H1 (cell line): ENCODE measurements around the gene MRPL33. TPM values are rescaled to one million over a fixed set of nuclear protein-coding genes. Genes with fewer than 3 reads are reported as not detected.

Experiments used
- CTCF ChIA-PET: fragments of 300-600 bp; sonication (Branson Sonifier 250); formaldehyde crosslinking; loops from one replicate; lab custom pipeline; 2021; ENCODE audit not compliant: partially characterized antibody; lab: Charles Lee
- POLR2A ChIA-PET: fragments of 300-600 bp; sonication (Branson Sonifier 250); formaldehyde crosslinking; loops from one replicate; lab custom pipeline; 2021; ENCODE audit warnings: inconsistent platforms; ENCODE audit not compliant: partially characterized antibody; lab: Charles Lee
- DNase-seq, 2 experiments: peaks; one replicate each; pipeline versions ENCODE4 v3.0.0 to v3.0.0-alpha.2; 2010 to 2022; ENCODE audit warnings: low spot score in 2 of 2, low read depth in 1 of 2, mixed read lengths in 1 of 2
- FAIRE-seq: peaks from 2 replicates; lab custom pipeline; 2011; peaks lifted over from hg19 to GRCh38; lab: Jason Lieb, UNC
- H2AFZ ChIP-seq: 2 replicates; pipeline ENCODE4 v1.8.1; 2012; ENCODE audit warnings: low read length, inconsistent platforms
- H2AK5ac ChIP-seq: 2 replicates; pipeline ENCODE4 v1.6.1; 2013; ENCODE audit warnings: low read depth, low read length
- H2BK120ac ChIP-seq: replicated peaks from 2 replicates; pipeline ENCODE3; 2013; ENCODE audit warnings: low read depth, low read length, inconsistent platforms
- H2BK12ac ChIP-seq: 2 replicates; pipeline ENCODE4 v1.6.1; 2013; ENCODE audit warnings: low read depth, low read length
- H2BK15ac ChIP-seq: 2 replicates; pipeline ENCODE4 v1.6.1; 2013; ENCODE audit warnings: low read length
- H2BK20ac ChIP-seq: 2 replicates; pipeline ENCODE4 v1.6.1; 2013; ENCODE audit warnings: low read length
- H2BK5ac ChIP-seq: 2 replicates; pipeline ENCODE4 v1.6.1; 2013; ENCODE audit warnings: low read depth, low read length
- H3K14ac ChIP-seq: 2 replicates; pipeline ENCODE4 v1.6.1; 2013; ENCODE audit warnings: inconsistent platforms; ENCODE audit not compliant: insufficient read length
- H3K18ac ChIP-seq: 2 replicates; pipeline ENCODE4 v1.6.1; 2013; ENCODE audit warnings: low read length; ENCODE audit errors: extremely low read depth
- H3K23ac ChIP-seq: 2 replicates; pipeline ENCODE4 v1.6.1; 2013; ENCODE audit warnings: inconsistent platforms; ENCODE audit not compliant: insufficient read length
- H3K23me2 ChIP-seq: 2 replicates; pipeline ENCODE4 v1.6.1; 2013; ENCODE audit warnings: low read depth, low read length
- H3K27ac ChIP-seq: 2 replicates; pipeline ENCODE4 v1.6.1; 2011; ENCODE audit warnings: low read depth, low read length, inconsistent platforms
- H3K27me3 ChIP-seq, 4 experiments: replicated peaks in 1 of 4; 1 replicate in 1 of 4; 2 replicates in 3 of 4; pipeline versions ENCODE4 v1.6.1 to v1.8.1; 2011 to 2013; ENCODE audit warnings: low read length in 3 of 4, mild to moderate bottlenecking in 3 of 4, inconsistent platforms in 2 of 4, mixed read lengths in 2 of 4, moderate library complexity in 1 of 4; ENCODE audit not compliant: control insufficient read depth in 3 of 4, insufficient read depth in 3 of 4; ENCODE audit errors: extremely low read depth in 1 of 4
- H3K36me3 ChIP-seq, 4 experiments: 2 replicates each; pipeline versions ENCODE4 v1.6.1 to v1.8.1; 2011 to 2013; ENCODE audit warnings: mild to moderate bottlenecking in 4 of 4, low read length in 3 of 4, moderate library complexity in 2 of 4, control low read depth in 1 of 4, inconsistent platforms in 1 of 4; ENCODE audit not compliant: insufficient read depth in 4 of 4, control insufficient read depth in 2 of 4
- H3K4ac ChIP-seq: replicated peaks from 2 replicates; pipeline ENCODE3; 2013; ENCODE audit warnings: low read length, low read depth, mixed read lengths, inconsistent platforms; ENCODE audit not compliant: insufficient read length
- H3K4me1 ChIP-seq, 4 experiments: replicated peaks in 1 of 4; 1 replicate in 1 of 4; 2 replicates in 3 of 4; pipeline versions ENCODE4 v1.6.1 to v1.8.1; 2011 to 2013; ENCODE audit warnings: low read length in 3 of 4, inconsistent platforms in 2 of 4, mixed read lengths in 1 of 4; ENCODE audit not compliant: insufficient read depth in 4 of 4, control insufficient read depth in 3 of 4
- H3K4me2 ChIP-seq, 2 experiments: 2 replicates each; pipeline versions ENCODE4 v1.6.1 to v1.8.1; 2011 to 2013; ENCODE audit warnings: low read depth in 2 of 2, low read length in 2 of 2, control low read depth in 1 of 2, inconsistent platforms in 1 of 2, mild to moderate bottlenecking in 1 of 2; ENCODE audit not compliant: insufficient read depth in 1 of 2
- H3K4me3 ChIP-seq, 4 experiments: fragments of 200-600, 300-600 bp in 1 of 4; sonication (generic), shearing (Covaris generic), sonication (Bioruptor Twin) in 1 of 4; 2 replicates each; pipeline versions ENCODE4 v1.5.1 to v1.8.1; 2011 to 2016; ENCODE audit warnings: low read length in 4 of 4, low read depth in 3 of 4, control low read depth in 2 of 4, inconsistent platforms in 2 of 4, mild to moderate bottlenecking in 2 of 4, mixed read lengths in 1 of 4, moderate library complexity in 1 of 4; ENCODE audit not compliant: insufficient read depth in 2 of 4; ENCODE audit errors: extremely low read depth in 1 of 4
- H3K56ac ChIP-seq: replicated peaks from 2 replicates; pipeline ENCODE3; 2013; ENCODE audit warnings: low read depth, mild to moderate bottlenecking, mixed read lengths, low read length, inconsistent platforms; ENCODE audit not compliant: insufficient read length
- H3K79me1 ChIP-seq: 2 replicates; pipeline ENCODE4 v1.6.1; 2013; ENCODE audit warnings: low read depth, low read length, control low read depth
- H3K79me2 ChIP-seq, 2 experiments: 2 replicates each; pipeline versions ENCODE4 v1.6.1 to v1.8.1; 2012 to 2013; ENCODE audit warnings: low read length in 2 of 2, mild to moderate bottlenecking in 2 of 2, inconsistent platforms in 1 of 2; ENCODE audit not compliant: insufficient read depth in 2 of 2, control insufficient read depth in 1 of 2
- H3K9ac ChIP-seq, 4 experiments: replicated peaks in 1 of 4; 1 replicate in 1 of 4; 2 replicates in 3 of 4; pipeline versions ENCODE4 v1.6.1 to v1.8.1; 2011 to 2013; ENCODE audit warnings: low read depth in 3 of 4, low read length in 3 of 4, control low read depth in 2 of 4, mild to moderate bottlenecking in 2 of 4, moderate library complexity in 2 of 4, inconsistent platforms in 1 of 4; ENCODE audit errors: extremely low read depth in 1 of 4
- H3K9me3 ChIP-seq, 2 experiments: 2 replicates each; pipeline versions ENCODE4 v1.6.1 to v1.8.1; 2012 to 2013; ENCODE audit warnings: mild to moderate bottlenecking in 2 of 2, moderate library complexity in 2 of 2, control low read depth in 1 of 2, inconsistent platforms in 1 of 2, low read depth in 1 of 2, low read length in 1 of 2, mixed read lengths in 1 of 2; ENCODE audit not compliant: insufficient read depth in 2 of 2
- H4K20me1 ChIP-seq, 2 experiments: replicated peaks in 1 of 2; 2 replicates each; pipeline versions ENCODE3 to v1.8.1; 2011 to 2013; ENCODE audit warnings: inconsistent platforms in 2 of 2, low read length in 2 of 2, mild to moderate bottlenecking in 1 of 2; ENCODE audit not compliant: insufficient read depth in 2 of 2, control insufficient read depth in 1 of 2
- H4K5ac ChIP-seq: 2 replicates; pipeline ENCODE4 v1.6.1; 2013; ENCODE audit warnings: low read length, low read depth, mixed read lengths, inconsistent platforms; ENCODE audit not compliant: insufficient read length
- H4K8ac ChIP-seq: 2 replicates; pipeline ENCODE4 v1.8.0; 2013; ENCODE audit warnings: mild to moderate bottlenecking, moderate library complexity, low read length, inconsistent platforms; ENCODE audit not compliant: insufficient read depth; ENCODE audit errors: extremely low read depth
- H4K91ac ChIP-seq: replicated peaks from 2 replicates; pipeline ENCODE3; 2013; ENCODE audit warnings: low read length, mixed read lengths, inconsistent platforms; ENCODE audit not compliant: insufficient read length
- CBX5 ChIP-seq: fragments of 300-800, 300-1000 bp; sonication (generic); IDR thresholded peaks from 2 replicates; pipeline ENCODE4 v1.7.1; 2016; ENCODE audit warnings: antibody characterized with exemption, low read length, low read depth
- CHD1 ChIP-seq: IDR thresholded peaks from 2 replicates; pipeline ENCODE4 v1.6.1; 2012; ENCODE audit warnings: low read depth, low read length, improper control_type of control experiment
- E2F6 ChIP-seq: IDR thresholded peaks from 2 replicates; pipeline ENCODE4 v1.6.1; 2012; ENCODE audit warnings: inconsistent platforms
- HDAC2 ChIP-seq, 2 experiments: fragments of 300-600 bp in 1 of 2; sonication (generic) in 1 of 2; IDR thresholded peaks; 2 replicates each; pipeline ENCODE4 v1.6.1; 2011 to 2012; ENCODE audit warnings: low read depth in 2 of 2, low read length in 2 of 2, mild to moderate bottlenecking in 2 of 2, moderate library complexity in 2 of 2, borderline replicate concordance in 1 of 2, inconsistent platforms in 1 of 2
- HDAC6 ChIP-seq: IDR thresholded peaks from one replicate; pipeline ENCODE4 v1.7.1; 2012; ENCODE audit warnings: low read depth, mild to moderate bottlenecking, inconsistent platforms, low read length, moderate library complexity
- NANOG ChIP-seq: IDR thresholded peaks from 2 replicates; pipeline ENCODE4 v1.6.1; 2011; ENCODE audit warnings: low read length, low read depth, mild to moderate bottlenecking, inconsistent platforms; ENCODE audit not compliant: insufficient read depth, poor library complexity, severe bottlenecking
- RNF2 ChIP-seq: fragments of 200-900, 300-1000 bp; sonication (generic); IDR thresholded peaks from 2 replicates; pipeline ENCODE4 v1.7.1; 2016; ENCODE audit warnings: borderline replicate concordance, low read depth, mild to moderate bottlenecking, antibody characterized with exemption, low read length; ENCODE audit not compliant: poor library complexity, severe bottlenecking; ENCODE audit errors: missing control alignments
- SIRT6 ChIP-seq: IDR thresholded peaks from one replicate; pipeline ENCODE4 v1.7.1; 2012; ENCODE audit warnings: low read length, inconsistent platforms
- TCF12 ChIP-seq: IDR thresholded peaks from 2 replicates; pipeline ENCODE4 v1.6.1; 2011; ENCODE audit warnings: low read depth, mild to moderate bottlenecking, low read length
- WGBS, 2 experiments: shearing (Covaris generic) in 1 of 2; methylation state at CpG; one replicate each; pipeline versions ENCODE4 v1.1.6 to v1.1.7; 2013 to 2015; ENCODE audit warnings: low lambda C conversion rate in 2 of 2, mixed read lengths in 2 of 2, inconsistent platforms in 1 of 2, low coverage in 1 of 2, missing lambda C conversion rate in 1 of 2; ENCODE audit not compliant: insufficient replicate concordance in 2 of 2, insufficient coverage in 1 of 2, insufficient read length in 1 of 2; ENCODE audit errors: extremely low coverage in 1 of 2, missing lambda C conversion rate in 1 of 2; 5-methylcytosine and 5-hydroxymethylcytosine counted together
- polyA plus RNA-seq, 7 experiments: library from polyadenylated mRNA; depleted of rRNA in 3 of 7; stranded (reverse) in 5 of 7; unstranded in 2 of 7; fragments of >200 nt in 5 of 7; fragments of 200-250 nt in 2 of 7; gene quantifications; 1 replicate in 5 of 7; 2 replicates in 1 of 7; 4 replicates in 1 of 7; pipeline versions ENCODE4 v1.2.1 to v1.2.3, GENCODE V29; 2011 to 2013; ENCODE audit warnings: missing spikeins in 2 of 7, mixed read lengths in 2 of 7
- total RNA-seq: library from RNA; stranded (reverse); fragmentation: NEBNext Ultra II Directional; extraction: Animal tissue kit (Norgen Biotek cat#: 25700); gene quantifications from 2 replicates; pipeline ENCODE4 v1.2.1, GENCODE V29; 2021

The MRPL33 gene
- total and polyA plus RNA-seq, 2 of the 8 experiments (the other 6 are each of a cell fraction or from before 2014, with no cell fraction given) = 24.3 to 62.9 TPM

GRCh38 chr2:27782701-27783100, 11.2 kb downstream of the MRPL33 start:
- FAIRE-seq = no peak

More at GRCh38 chr2:27782701-27783100, 11.2 kb downstream of the MRPL33 start:
- Histone ChIP-seq H3K9ac (no peak overlapping the region), H2AK5ac (no peak overlapping the region), H4K91ac (no peak overlapping the region), H4K20me1 (peaks cover 0 to 3% of the 10 kb centered on the region in 2 experiments), H2BK5ac (no peak overlapping the region), H3K36me3 (peaks cover 0 to 4% (median 0%) of the 10 kb centered on the region in 4 experiments; a peak in 3 of 8 replicates), H3K23me2 (no peaks in the 10 kb centered on the region; the same call in 1 of the 2 replicates), H2BK12ac (no peak overlapping the region), H2AFZ (no peak overlapping the region), H3K9me3 (no peaks in the 10 kb centered on the region), H3K23ac (no peak overlapping the region), H2BK120ac (no peak overlapping the region), H3K4me1 (no peaks in the 10 kb centered on the region), H3K79me1 (no peaks in the 10 kb centered on the region), H3K4ac (no peak overlapping the region), H3K79me2 (peaks cover 0 to 7% of the 10 kb centered on the region in 2 experiments; a peak in 2 of 4 replicates), H3K4me3 (no peak overlapping the region), H3K56ac (no peak overlapping the region), H2BK20ac (no peak overlapping the region), H4K8ac (no peak overlapping the region), H2BK15ac (no peak overlapping the region), H3K27ac (no peak overlapping the region), H3K18ac (no peak overlapping the region), H4K5ac (no peak overlapping the region), H3K14ac (no peak overlapping the region), H3K4me2 (no peak overlapping the region), H3K27me3 (no peaks in the 10 kb centered on the region)
- no peak for TF ChIP-seq HDAC2 (IDR thresholded peaks at IDR 0.05; ENCODE audit: borderline replicate concordance in 1 of 2, low read depth in 2 of 2, low read length in 2 of 2)
- no peak for TF ChIP-seq E2F6
- TF ChIP-seq SIRT6 = no peak
- TF ChIP-seq RNF2 = no peak
- no peak for TF ChIP-seq CBX5
- no peak for TF ChIP-seq CHD1
- no peak for TF ChIP-seq HDAC6
- no peak for TF ChIP-seq TCF12
- TF ChIP-seq NANOG = no peak
- POLR2A ChIA-PET = interaction anchor here (2.0 kb wide), 1 partner anchor 10 kb away, joined by 7 read pairs; no protein-coding TSS in a partner anchor
- no peak for DNase-seq
- CTCF ChIA-PET = interaction anchor here (0.6 to 1.6 kb wide), 2 partner anchors 58 to 1914 kb away, joined by 3 read pairs; no protein-coding TSS in a partner anchor
- WGBS, 2 experiments = 87% methylated on average over 1 of the region's 1 CpG; no CpG with 5 or more reads in 1 of the 2 experiments
